Left colon (tissue), 2 donors: Measurements from ENCODE around the gene CASKIN2. TPM values are rescaled to one million over a fixed set of nuclear protein-coding genes. Genes with fewer than 3 reads are reported as not detected.
"Not testable (repeated sequence)": the region's sequence is repeated elsewhere in the genome, so short reads cannot be mapped to it uniquely, and the experiment has no call there.

ENCODE experiments used
- ATAC-seq: fragments of 200-7000 bp; cut with Tn5 transposase; one replicate; pipeline ENCODE4 v1.9.1; 2020; ENCODE audit warnings: mild to moderate bottlenecking, moderate library complexity
- DNase-seq, 2 donors: peaks; one replicate each; pipeline ENCODE4 v3.0.0-alpha.2; 2020
- intact Hi-C, 2 donors: fragments of 100-400 bp; cut with DNase I in 1 of 2; cut with micrococcal nuclease in 1 of 2; formaldehyde crosslinking; loops; one replicate each; pipeline versions ENCODE4 v1.11.2 to v1.14.0; 2022; cut with DNase I, micrococcal nuclease
- total RNA-seq, 2 donors: library from RNA; stranded (reverse); fragmentation: NEBNext Ultra II Directional; extraction: Animal tissue kit (Norgen Biotek cat#: 25700); gene quantifications; one replicate each; pipeline ENCODE4 v1.2.1, GENCODE V29; 2021
- donor health status: DM: no; HTN: no; CAD: no.
- donor health status: DM: yes; HTN: yes; CAD: no.

CASKIN2 gene
- total RNA-seq, 2 donors from 2014 or later: 28.4 to 30.6 TPM

DNA sequence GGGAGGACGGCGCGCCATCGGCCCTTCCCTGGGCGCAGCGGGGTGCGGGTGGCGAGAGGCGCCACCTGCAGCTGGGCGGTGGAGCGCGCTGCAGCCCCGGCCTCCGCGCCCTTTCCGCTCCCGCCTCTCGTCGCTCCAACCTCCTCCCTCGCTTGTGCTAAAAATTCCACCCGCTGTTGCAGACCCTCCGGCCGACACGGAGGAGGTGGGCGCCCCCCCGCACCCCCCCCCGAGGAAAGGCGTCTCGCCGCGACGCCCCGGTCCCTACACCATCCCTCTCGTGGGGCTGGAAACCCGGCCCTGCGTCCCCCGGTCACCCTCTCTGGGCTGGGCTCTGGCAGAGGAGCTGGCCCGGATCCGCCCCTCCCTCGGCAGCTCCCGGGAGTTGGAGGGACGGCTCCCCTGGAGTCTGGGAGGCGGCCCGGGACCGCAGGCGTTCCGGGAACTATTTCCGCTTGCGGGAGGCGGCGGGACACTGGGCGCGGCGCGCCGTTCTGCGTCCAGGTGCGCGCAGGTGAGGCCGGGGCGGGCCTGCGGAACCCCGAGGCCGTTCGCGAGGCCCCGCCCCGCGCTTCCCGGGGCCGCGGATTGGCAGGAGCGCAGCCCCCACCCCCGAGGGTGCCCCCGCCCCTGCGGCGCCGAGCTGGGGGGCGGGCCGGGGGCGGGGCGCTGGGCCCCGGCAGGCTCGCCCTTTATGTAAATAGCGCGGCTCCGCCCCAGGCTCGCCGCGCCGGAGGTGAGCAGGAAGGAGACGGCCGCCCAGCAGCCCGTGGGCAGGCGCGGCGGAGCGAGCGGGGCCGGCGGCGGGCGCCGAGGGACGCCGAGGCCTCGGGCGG lies 9.9 kb upstream of the CASKIN2 start, which contains the start of gene LLGL2:
LLGL2 (plus strand) TSS at position 728 of the 836 bp plus-strand sequence. CDS start 17,730 bp downstream, outside the sequence.
- ATAC-seq: peak; percentile 73
- intact Hi-C loops: no loop called here
- DNase-seq: peak; percentile 89 to 94

DNA sequence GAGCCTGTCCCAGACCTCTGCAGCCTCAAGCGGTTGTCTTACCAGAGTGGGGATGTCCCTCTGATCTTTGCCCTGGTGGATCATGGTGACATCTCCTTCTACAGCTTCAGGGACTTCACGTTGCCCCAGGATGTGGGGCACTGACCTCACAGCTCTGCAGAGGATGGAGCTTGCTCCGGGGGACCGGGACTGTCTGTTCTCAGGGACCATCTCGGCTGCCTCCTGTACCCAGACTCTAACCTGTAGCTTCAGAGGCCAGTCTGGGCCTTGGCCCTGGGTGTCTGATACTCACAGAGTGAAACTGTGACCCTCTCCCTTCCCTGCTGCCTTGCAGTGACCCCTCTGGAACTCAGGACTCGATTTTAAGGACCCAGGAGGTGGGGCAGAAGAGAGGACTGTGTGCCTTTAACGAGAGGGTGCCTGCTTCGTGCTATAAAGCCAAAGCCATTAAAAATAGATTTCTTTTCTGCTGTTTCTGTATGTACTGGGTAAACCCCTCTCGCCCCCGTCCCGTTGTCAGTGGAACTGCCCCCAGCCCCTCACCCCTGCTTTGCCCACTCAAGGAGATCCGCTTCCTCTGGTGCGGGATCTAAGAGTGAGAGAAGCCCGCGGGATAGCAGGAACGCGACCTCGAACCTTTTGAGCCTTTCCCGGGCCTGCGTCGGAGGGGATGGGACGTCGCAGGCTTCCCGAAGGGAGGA lies 9.1 kb upstream of the CASKIN2 start:
- DNase-seq (no peak), ATAC-seq (no peak)
- intact Hi-C loops: no loop called here

- no peak for ATAC-seq
- intact Hi-C loops: no loop called here
- DNase-seq: no peak
Observed at GRCh38 chr17:75523647-75524046, 8.3 kb upstream of the CASKIN2 start.

DNA sequence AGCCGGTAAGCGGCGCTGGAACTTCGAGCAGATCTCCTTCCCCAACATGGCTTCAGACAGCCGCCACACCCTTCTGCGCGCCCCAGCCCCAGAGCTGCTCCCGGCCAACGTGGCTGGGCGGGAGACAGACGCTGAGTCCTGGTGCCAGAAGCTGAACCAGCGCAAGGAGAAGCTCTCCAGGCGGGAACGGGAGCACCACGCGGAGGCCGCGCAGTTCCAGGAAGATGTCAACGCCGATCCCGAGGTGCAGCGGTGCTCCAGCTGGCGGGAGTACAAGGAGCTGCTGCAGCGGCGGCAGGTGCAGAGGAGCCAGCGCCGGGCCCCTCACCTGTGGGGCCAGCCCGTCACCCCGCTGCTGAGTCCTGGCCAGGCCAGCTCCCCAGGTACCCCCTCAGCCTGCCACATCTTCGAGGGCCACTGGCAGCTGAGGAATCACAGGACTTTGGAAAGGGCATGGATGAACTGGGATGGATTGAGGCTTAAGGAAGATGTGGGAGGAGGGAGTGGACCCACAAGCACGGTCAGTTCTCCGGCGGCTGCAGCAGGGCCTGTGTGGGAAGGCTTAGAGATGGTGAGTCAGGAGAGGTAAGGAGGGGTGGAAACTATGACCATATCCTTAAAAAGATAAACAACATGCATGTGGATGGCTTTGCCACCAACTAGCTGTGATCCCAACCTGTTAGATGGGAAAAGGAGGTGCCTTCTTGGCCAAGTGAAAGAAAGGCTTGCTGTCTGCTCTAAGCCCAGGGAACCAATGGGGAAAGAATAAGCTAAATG lies 6.8 kb upstream of the CASKIN2 start:
- DNase-seq (no peak), ATAC-seq (no peak)
- intact Hi-C loops: no loop called here

GRCh38 chr17:75521290-75521689 lies 6.0 kb upstream of the CASKIN2 start:
- intact Hi-C loops: no loop called here
- ATAC-seq (no peak), DNase-seq (no peak)

DNA sequence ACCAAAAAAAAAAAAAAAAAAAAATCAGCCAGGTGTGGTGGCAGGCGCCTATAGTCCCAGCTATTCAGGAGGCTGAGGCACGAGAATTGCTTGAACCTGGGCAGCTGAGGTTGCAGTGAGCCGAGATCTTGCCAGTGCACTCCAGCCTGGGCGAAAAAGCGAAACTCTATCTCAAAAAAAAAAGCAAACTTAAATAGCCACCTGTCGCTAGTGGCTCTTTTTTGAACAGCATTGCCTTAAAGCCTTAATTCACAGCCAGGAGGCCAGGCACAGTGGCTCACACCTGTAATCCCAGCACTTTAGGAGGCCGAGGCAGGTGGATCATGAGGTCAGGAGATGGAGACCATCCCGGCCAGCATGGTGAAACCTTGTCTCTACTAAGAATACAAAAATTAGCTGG lies 5.1 kb upstream of the CASKIN2 start:
- intact Hi-C loops, DNase-seq, ATAC-seq: not testable (repeated sequence)

DNA sequence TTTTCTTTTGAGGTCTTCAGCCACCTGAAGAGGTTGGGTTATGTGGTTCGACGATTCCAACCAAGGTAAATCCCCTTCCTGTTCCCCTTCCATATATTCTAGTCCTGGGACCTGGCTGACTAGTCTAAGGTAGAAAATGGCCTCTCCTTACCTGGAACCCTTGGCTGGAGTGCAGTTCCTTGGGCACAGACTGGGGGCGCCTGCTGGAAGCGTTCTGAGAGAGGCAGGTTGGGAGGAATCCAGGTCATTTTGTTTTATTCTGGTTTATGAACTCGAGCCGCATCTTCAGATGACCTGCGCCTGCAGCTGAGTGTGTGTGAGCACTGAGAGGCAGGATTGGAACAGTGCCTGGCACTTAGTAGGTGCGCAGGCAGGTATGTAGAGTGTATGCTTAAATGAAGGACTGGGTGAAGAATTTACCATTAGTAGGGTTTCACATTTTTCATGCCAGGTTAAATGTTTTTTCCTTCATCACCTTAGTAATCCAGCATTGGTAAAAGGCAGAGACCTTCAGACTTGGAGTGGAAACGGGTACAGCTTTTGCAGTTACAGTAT lies 3.7 kb upstream of the CASKIN2 start:
- no peak for ATAC-seq
- intact Hi-C loops: loop anchor here in 1 of 2 donors (5.0 kb wide), 1 partner anchor 92 kb away; no protein-coding TSS in a partner anchor
- DNase-seq: no peak

GRCh38 chr17:75518201-75518600 lies 2.9 kb upstream of the CASKIN2 start:
- ATAC-seq (no peak), DNase-seq (no peak)
- intact Hi-C loops: loop anchor here in 1 of 2 donors (5.0 kb wide), 1 partner anchor 91 kb away; no protein-coding TSS in a partner anchor

DNA sequence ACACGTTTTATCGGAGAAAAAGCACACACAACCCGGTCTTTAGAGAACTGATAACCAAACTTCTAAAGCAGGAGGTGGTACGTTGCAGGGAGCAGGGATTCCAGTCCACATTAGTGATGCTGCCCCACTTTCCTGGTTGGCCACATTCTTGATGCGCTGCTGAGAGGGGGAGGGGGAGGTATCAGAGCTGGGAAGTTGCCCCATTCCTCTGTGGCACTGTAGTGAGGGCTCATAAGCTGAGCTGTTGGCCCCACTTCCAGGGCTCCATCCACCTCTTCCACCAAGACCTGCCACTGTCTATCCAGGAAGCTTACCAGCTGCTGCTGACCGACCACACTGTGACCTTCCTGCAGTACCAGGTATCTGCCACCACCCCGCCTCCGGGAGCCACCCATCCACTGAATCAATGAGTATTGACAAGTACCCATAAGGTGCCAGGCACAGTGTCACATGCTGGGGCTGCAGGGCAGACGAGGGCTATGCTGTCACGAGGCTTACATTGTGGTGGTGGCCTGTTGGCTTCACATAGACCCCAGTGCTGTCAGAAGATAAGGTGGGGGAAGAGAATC lies 2.0 kb upstream of the CASKIN2 start:
- ATAC-seq (peak; percentile 30), DNase-seq (peak; percentile 70 to 71)
- intact Hi-C loops: loop anchor here in 1 of 2 donors (5.0 kb wide), 1 partner anchor 90 kb away; no protein-coding TSS in a partner anchor

GRCh38 chr17:75516619-75517296 lies 1.4 kb upstream of the CASKIN2 start:
- ATAC-seq (peak; percentile 1), DNase-seq (peak; percentile 52 to 58)
- intact Hi-C loops: loop anchor here in 1 of 2 donors (5.0 kb wide), 1 partner anchor 89 kb away; no protein-coding TSS in a partner anchor

- DNase-seq: peak; percentile 96 to 97
- intact Hi-C loops: loop anchor here in 1 of 2 donors (5.0 kb wide), 1 partner anchor 89 kb away; no protein-coding TSS in a partner anchor
Observed at GRCh38 chr17:75516255-75516618, 900 bp upstream of the CASKIN2 start, which contains the start of gene TSEN54. Gene TSEN54 (plus strand): TSS chr17:75516528. CDS start chr17:75516561, 33 bp downstream.

GRCh38 chr17:75514919-75515495 lies 330 bp downstream of the CASKIN2 start:
- intact Hi-C loops: loop anchor here in 1 of 2 donors (5.0 kb wide), 1 partner anchor 88 kb away; no protein-coding TSS in a partner anchor
- ATAC-seq (peak; percentile 1), DNase-seq (no peak)

More at GRCh38 chr17:75516255-75516618, 900 bp upstream of the CASKIN2 start, which contains the start of gene TSEN54:
- peak; percentile 77 for ATAC-seq

GRCh38 chr17:75514299-75514918 lies 928 bp downstream of the CASKIN2 start:
- intact Hi-C loops: no loop called here
- DNase-seq (no peak), ATAC-seq (no peak)

- ATAC-seq (no peak), DNase-seq (no peak)
- intact Hi-C loops: no loop called here
Observed at GRCh38 chr17:75513641-75514000, 1.7 kb downstream of the CASKIN2 start.

- DNase-seq (no peak), ATAC-seq (no peak)
- intact Hi-C loops: no loop called here
Observed at GRCh38 chr17:75512926-75513640, 2.3 kb downstream of the CASKIN2 start.
